ENCODE measurements around the gene CANT1.

Gene CANT1

DNA sequence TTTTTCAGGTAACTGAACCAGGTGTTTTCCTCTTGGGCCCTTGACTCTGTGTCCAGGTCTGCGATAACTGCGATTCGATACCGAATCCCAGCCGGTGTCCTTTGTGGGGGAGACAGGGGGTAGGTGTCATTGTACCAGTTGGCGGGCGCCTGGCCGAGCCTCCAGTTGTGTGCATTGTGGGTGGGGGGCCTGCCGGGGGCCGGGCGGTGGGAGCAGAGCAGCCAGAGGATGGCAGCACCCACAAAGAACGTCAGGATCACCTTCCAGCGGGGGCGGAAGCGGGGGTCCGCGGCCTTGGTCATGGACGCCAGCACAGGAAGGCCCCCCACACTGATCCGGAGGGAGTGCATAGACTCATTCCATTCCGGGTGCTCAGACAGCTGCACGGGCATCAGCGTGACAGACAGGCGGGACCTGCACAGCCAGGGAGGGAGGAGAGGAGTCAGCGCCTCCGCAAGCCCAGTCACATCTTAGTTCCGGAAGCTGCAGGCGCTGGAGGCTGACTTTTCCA lies 12.3 kb downstream of the CANT1 start:
- no peak overlapping the region for H3K4me3 ChIP-seq (ENCODE audit: low read depth, low read length)
- TF ChIP-seq, protein P1, sequence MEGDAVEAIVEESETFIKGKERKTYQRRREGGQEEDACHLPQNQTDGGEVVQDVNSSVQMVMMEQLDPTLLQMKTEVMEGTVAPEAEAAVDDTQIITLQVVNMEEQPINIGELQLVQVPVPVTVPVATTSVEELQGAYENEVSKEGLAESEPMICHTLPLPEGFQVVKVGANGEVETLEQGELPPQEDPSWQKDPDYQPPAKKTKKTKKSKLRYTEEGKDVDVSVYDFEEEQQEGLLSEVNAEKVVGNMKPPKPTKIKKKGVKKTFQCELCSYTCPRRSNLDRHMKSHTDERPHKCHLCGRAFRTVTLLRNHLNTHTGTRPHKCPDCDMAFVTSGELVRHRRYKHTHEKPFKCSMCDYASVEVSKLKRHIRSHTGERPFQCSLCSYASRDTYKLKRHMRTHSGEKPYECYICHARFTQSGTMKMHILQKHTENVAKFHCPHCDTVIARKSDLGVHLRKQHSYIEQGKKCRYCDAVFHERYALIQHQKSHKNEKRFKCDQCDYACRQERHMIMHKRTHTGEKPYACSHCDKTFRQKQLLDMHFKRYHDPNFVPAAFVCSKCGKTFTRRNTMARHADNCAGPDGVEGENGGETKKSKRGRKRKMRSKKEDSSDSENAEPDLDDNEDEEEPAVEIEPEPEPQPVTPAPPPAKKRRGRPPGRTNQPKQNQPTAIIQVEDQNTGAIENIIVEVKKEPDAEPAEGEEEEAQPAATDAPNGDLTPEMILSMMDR (IDR thresholded peaks at IDR 0.05; ENCODE audit: low read depth, low read length, missing control alignments), result no peak
- no peak for DNase-seq (ENCODE audit: low read depth)

- H3K4me3 ChIP-seq (ENCODE audit: low read depth, low read length), result no peak overlapping the region
- no peak for DNase-seq (ENCODE audit: low read depth)
- TF ChIP-seq, protein P1 (IDR thresholded peaks at IDR 0.05; ENCODE audit: low read depth, low read length, missing control alignments), result no peak
Measured at GRCh38 chr17:78996781-78997201, 12.8 kb downstream of the CANT1 start.

GRCh38 chr17:78995761-78996451 lies 13.7 kb downstream of the CANT1 start:
- no peak for DNase-seq (ENCODE audit: low read depth)
- TF ChIP-seq, protein P1 (IDR thresholded peaks at IDR 0.05; ENCODE audit: low read depth, low read length, missing control alignments), result no peak
- no peak overlapping the region for H3K4me3 ChIP-seq (ENCODE audit: low read depth, low read length)

DNA sequence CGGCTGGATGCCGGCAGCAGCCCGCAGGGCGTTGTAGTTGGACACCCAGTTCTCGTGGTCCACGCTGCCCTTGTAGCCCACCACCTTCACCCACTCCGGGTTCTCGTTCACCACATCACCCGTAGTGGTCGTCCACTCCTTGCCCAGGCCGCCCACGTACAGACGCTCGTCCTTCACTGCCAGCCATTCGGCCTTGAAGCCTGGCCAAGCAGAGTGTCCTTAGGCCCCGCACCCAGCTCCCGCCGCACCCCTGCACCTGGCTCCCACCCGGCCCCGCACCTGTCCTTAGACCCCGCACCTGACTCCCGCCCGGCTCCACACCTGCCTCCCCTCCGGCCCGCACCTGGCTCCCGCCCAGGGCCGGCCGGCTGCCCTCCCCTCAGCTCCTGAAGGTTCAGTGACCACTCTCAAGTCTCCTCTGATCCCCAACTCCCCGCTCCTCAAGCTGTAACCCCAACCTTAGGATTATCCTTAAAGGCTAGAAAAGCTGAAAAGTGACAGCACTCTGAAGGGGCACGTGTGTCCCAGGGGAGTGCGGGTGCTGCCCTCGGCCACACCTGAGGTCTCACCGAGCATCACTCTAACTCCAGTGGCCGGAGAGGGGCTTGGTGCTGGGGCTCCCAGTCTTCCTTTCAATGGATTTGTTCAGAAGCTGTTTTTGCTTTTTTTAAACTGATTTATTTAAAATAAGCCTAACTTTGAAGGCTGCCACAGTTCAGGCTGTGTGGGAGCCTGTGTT lies 14.4 kb downstream of the CANT1 start:
- TF ChIP-seq, protein P1 (IDR thresholded peaks at IDR 0.05; ENCODE audit: low read depth, low read length, missing control alignments), result no peak

DNA sequence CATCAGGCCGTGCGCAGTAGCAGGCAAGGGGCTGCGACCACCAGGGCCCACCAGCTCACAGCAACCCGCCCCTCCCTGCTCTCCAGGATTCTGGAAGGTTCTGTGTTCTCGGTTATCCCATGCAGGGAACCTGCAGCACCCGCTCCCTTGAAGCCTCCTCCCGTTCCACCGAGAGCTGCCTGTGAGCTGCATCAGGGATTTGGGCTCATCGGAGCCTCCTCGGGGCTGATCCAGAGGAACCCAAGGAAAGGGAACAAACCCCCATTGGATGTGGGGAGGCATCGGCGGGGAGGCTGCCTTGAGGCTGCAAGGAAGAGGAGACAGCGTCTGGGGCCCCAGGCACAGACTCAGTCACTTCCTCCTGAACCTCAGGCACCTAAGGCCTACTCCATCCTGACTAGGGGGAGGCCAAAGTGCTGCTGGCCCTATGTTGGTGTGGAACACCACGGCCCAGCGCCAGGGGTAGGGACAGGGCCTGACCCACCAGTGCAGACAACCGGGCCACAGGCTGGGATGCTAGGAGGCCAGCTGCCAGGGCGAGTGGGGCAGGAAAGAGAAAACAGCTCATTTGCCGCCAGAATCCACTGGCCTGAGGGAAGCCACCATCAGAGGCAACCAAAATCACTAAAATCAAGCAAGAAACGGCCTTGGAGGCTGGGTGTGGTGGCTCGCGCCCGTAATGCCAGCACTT lies 15.4 kb downstream of the CANT1 start:
- H3K4me3 ChIP-seq (ENCODE audit: low read depth, low read length), result no peak overlapping the region
- TF ChIP-seq, protein P1 (IDR thresholded peaks at IDR 0.05; ENCODE audit: low read depth, low read length, missing control alignments), result no peak
- no peak for DNase-seq (ENCODE audit: low read depth)

More for the DNA sequence above, 14.4 kb downstream of the CANT1 start:
- H3K4me3 ChIP-seq (ENCODE audit: low read depth, low read length), result no peak overlapping the region
- no peak for DNase-seq (ENCODE audit: low read depth)

GRCh38 chr17:78993241-78993956 lies 16.2 kb downstream of the CANT1 start:
- DNase-seq (ENCODE audit: low read depth), result no peak

More at GRCh38 chr17:78993241-78993956, 16.2 kb downstream of the CANT1 start:
- H3K4me3 ChIP-seq (ENCODE audit: low read depth, low read length), result no peak overlapping the region
- TF ChIP-seq, protein P1 (IDR thresholded peaks at IDR 0.05; ENCODE audit: low read depth, low read length, missing control alignments), result peak; percentile 73
